Caco-2 (cell line): ENCODE results near the gene COL13A1. TPM values are rescaled to one million over a fixed set of nuclear protein-coding genes. Genes with fewer than 3 reads are reported as not detected.

Experiments
- BruUV-seq: library from RNA; stranded (reverse); fragments of 400-500 nt; replicated peaks from 2 replicates; lab custom pipeline; 2021; lab: Mats Ljungman, UMichigan
- CTCF ChIA-PET: fragments of 300-600 bp; sonication (Branson Sonifier 250); formaldehyde crosslinking; loops from one replicate; lab custom pipeline; 2022; ENCODE audit warnings: antibody characterized with exemption; lab: Charles Lee
- POLR2A ChIA-PET: fragments of 300-600 bp; sonication (Branson Sonifier 250); formaldehyde crosslinking; loops from one replicate; lab custom pipeline; 2022; ENCODE audit warnings: antibody characterized with exemption; lab: Charles Lee
- DNase-seq, 2 experiments: peaks; one replicate each; pipeline versions ENCODE4 v3.0.0 to v3.0.0-alpha.2; 2020 to 2022
- H3K27me3 ChIP-seq: replicated peaks from 2 replicates; pipeline ENCODE4 v1.6.0; 2011; ENCODE audit warnings: low read length; ENCODE audit not compliant: control insufficient read depth, insufficient read depth
- H3K36me3 ChIP-seq: 2 replicates; pipeline ENCODE4 v1.5.1; 2011; ENCODE audit warnings: low read length; ENCODE audit not compliant: control insufficient read depth, insufficient read depth
- H3K4me1 ChIP-seq: fragments of 250-450 bp; sonication (Bioruptor Pico); 2 replicates; pipeline ENCODE4 v1.5.1; 2020; ENCODE audit warnings: mild to moderate bottlenecking
- H3K4me3 ChIP-seq: 2 replicates; pipeline ENCODE4 v1.5.1; 2011; ENCODE audit warnings: low read depth, mild to moderate bottlenecking, control low read depth, low read length
- H3K9me3 ChIP-seq: fragments of 250-450 bp; sonication (Bioruptor Pico); 2 replicates; pipeline ENCODE4 v1.5.1; 2020; ENCODE audit warnings: mild to moderate bottlenecking, moderate library complexity
- H3K27ac Mint-ChIP-seq: one replicate; pipeline ENCODE4 v1.8.0; 2022; ENCODE audit warnings: mixed read lengths; ENCODE audit not compliant: unreplicated experiment
- H3K27me3 Mint-ChIP-seq: one replicate; pipeline ENCODE4 v1.8.0; 2022; ENCODE audit warnings: mixed read lengths; ENCODE audit not compliant: insufficient read depth, unreplicated experiment
- H3K36me3 Mint-ChIP-seq: one replicate; pipeline ENCODE4 v1.8.0; 2022; ENCODE audit warnings: mild to moderate bottlenecking, mixed read lengths; ENCODE audit not compliant: insufficient read depth, unreplicated experiment
- H3K4me1 Mint-ChIP-seq: one replicate; pipeline ENCODE4 v1.8.0; 2022; ENCODE audit warnings: low read depth, mixed read lengths; ENCODE audit not compliant: unreplicated experiment
- H3K4me3 Mint-ChIP-seq: one replicate; pipeline ENCODE4 v1.8.0; 2022; ENCODE audit warnings: mild to moderate bottlenecking, moderate library complexity, mixed read lengths; ENCODE audit not compliant: unreplicated experiment
- H3K9me3 Mint-ChIP-seq: one replicate; pipeline ENCODE4 v1.8.0; 2022; ENCODE audit warnings: mixed read lengths; ENCODE audit not compliant: unreplicated experiment
- intact Hi-C: fragments of 100-400 bp; cut with micrococcal nuclease; formaldehyde crosslinking; loops from one replicate; pipeline ENCODE4 v1.10.0; 2022; ENCODE audit not compliant: unreplicated experiment
- total RNA-seq: library from RNA; stranded (reverse); gene quantifications from 2 replicates; pipeline ENCODE4 v1.2.3, GENCODE V29; 2022
- TF ChIP-seq, protein P1 (sequence below), 2 experiments: fragments of 200-600 bp in 1 of 2; IDR thresholded peaks; 1 replicate in 1 of 2; 2 replicates in 1 of 2; pipeline versions ENCODE4 v1.5.1 to v1.8.0; 2011 to 2022; ENCODE audit warnings: antibody characterized with exemption in 1 of 2, control low read depth in 1 of 2, inconsistent platforms in 1 of 2, low read depth in 1 of 2, low read length in 1 of 2, mild to moderate bottlenecking in 1 of 2, moderate library complexity in 1 of 2; ENCODE audit not compliant: insufficient read depth in 1 of 2, severe bottlenecking in 1 of 2, unreplicated experiment in 1 of 2

The COL13A1 gene
- total RNA-seq, 1 experiment from 2014 or later: not detected

DNA sequence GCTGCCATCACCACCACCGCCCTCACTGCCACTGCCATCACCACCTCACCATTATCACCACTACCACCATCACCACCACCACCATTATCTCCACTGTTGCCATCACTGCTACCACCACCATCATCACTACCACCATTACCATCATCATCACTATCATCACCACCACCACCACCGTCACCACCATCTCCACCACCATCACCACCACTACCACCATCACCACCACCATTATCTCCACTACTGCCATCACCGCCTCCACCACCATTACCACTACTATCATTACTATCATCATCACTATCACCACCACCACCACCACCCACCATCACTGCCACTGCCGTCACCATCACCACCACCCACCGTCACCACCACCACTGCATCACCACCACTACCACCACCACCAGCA lies 9.9 kb upstream of the COL13A1 start:
- peaks cover 1% of the 10 kb centered on the region; the same call in 1 of the 2 replicates for H3K27me3 ChIP-seq
- DNase-seq: no peak
- ChIA-PET POLR2A (no interaction called here), CTCF (interaction anchor here (0.5 to 1.5 kb wide), 3 partner anchors 9 to 79 kb away, joined by 3 to 5 read pairs (median 3); partner anchors contain the start of gene COL13A1)
- H3K36me3 ChIP-seq: no peaks in the 10 kb centered on the region
- H3K27ac Mint-ChIP-seq: no peak overlapping the region
- intact Hi-C loops: no loop called here
- BruUV-seq: no TSS peak
- TF ChIP-seq, protein P1, sequence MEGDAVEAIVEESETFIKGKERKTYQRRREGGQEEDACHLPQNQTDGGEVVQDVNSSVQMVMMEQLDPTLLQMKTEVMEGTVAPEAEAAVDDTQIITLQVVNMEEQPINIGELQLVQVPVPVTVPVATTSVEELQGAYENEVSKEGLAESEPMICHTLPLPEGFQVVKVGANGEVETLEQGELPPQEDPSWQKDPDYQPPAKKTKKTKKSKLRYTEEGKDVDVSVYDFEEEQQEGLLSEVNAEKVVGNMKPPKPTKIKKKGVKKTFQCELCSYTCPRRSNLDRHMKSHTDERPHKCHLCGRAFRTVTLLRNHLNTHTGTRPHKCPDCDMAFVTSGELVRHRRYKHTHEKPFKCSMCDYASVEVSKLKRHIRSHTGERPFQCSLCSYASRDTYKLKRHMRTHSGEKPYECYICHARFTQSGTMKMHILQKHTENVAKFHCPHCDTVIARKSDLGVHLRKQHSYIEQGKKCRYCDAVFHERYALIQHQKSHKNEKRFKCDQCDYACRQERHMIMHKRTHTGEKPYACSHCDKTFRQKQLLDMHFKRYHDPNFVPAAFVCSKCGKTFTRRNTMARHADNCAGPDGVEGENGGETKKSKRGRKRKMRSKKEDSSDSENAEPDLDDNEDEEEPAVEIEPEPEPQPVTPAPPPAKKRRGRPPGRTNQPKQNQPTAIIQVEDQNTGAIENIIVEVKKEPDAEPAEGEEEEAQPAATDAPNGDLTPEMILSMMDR (IDR thresholded peaks at IDR 0.05; ENCODE audit: insufficient read depth in 1 of 2, low read depth in 1 of 2, low read length in 1 of 2, severe bottlenecking in 1 of 2, unreplicated experiment in 1 of 2): no peak
- no peaks in the 10 kb centered on the region for H3K36me3 Mint-ChIP-seq
- H3K9me3 Mint-ChIP-seq: peaks cover 20% of the 10 kb centered on the region
- no peaks in the 10 kb centered on the region for H3K4me1 ChIP-seq
- no peaks in the 10 kb centered on the region for H3K4me1 Mint-ChIP-seq
- peaks cover 10% of the 10 kb centered on the region for H3K27me3 Mint-ChIP-seq
- H3K9me3 ChIP-seq: peaks cover 20% of the 10 kb centered on the region
- no peak overlapping the region for H3K4me3 Mint-ChIP-seq
- H3K4me3 ChIP-seq: no peak overlapping the region

DNA sequence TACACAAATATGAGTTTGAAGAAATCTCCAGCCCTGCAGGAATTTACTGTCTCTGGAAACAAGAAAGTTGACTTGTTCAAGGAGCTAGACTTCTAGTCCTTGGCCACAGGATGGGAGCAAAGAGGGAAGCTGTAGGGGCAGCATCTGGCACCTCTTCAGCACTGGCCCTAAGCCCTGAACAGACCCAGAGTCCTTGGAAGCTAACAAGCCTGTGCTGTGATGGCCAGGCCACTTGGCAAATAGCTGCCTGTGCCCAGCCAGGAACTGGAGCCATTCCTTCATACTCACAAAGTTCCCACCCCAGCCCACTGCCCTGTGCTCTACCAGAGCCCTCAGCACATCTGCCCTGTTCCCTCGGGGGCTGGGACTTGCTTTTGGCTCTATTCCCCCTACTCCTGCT lies 9.4 kb upstream of the COL13A1 start:
- Histone ChIP-seq H3K36me3 (no peaks in the 10 kb centered on the region), H3K4me1 (no peaks in the 10 kb centered on the region), H3K27me3 (peaks cover 1% of the 10 kb centered on the region; the same call in 1 of the 2 replicates), H3K4me3 (no peak overlapping the region), H3K9me3 (peaks cover 20% of the 10 kb centered on the region)
- DNase-seq: no peak
- ChIA-PET CTCF (interaction anchor here (1.5 kb wide), 1 partner anchor 9 kb away, joined by 5 read pairs; the partner anchor contains the start of gene COL13A1), POLR2A (no interaction called here)
- BruUV-seq: no TSS peak
- H3K27me3 Mint-ChIP-seq: peaks cover 10% of the 10 kb centered on the region
- intact Hi-C loops: no loop called here
- no peak overlapping the region for H3K4me3 Mint-ChIP-seq
- H3K4me1 Mint-ChIP-seq: no peaks in the 10 kb centered on the region
- H3K36me3 Mint-ChIP-seq: no peaks in the 10 kb centered on the region
- no peak overlapping the region for H3K27ac Mint-ChIP-seq
- TF ChIP-seq, protein P1 (IDR thresholded peaks at IDR 0.05; ENCODE audit: insufficient read depth in 1 of 2, low read depth in 1 of 2, low read length in 1 of 2, severe bottlenecking in 1 of 2, unreplicated experiment in 1 of 2): no peak
- H3K9me3 Mint-ChIP-seq: peaks cover 20% of the 10 kb centered on the region

DNA sequence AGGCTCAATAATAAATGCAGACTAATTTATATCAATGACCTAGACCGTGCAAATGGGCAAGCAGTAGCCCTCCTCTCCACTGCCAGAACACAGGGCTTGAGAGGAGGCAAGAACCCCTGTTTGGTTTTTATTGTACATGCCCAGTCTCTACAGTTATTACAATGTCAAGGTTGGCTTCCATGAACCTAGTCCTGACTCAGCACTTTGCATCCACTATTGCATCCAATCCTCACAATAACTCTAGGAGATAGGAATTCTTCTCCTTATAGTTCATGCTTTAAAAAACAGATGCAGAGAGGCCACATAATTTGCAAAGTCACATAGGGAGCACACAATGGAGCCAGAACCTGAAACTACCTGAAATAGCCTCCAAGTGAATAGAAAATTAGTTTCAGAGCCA lies 7.0 kb upstream of the COL13A1 start:
- intact Hi-C loops: no loop called here
- peaks cover 2% of the 10 kb centered on the region; the same call in 1 of the 2 replicates for H3K4me1 ChIP-seq
- no peaks in the 10 kb centered on the region for H3K4me1 Mint-ChIP-seq
- H3K36me3 ChIP-seq: no peaks in the 10 kb centered on the region
- H3K27me3 ChIP-seq: peaks cover 1% of the 10 kb centered on the region; the same call in 1 of the 2 replicates
- H3K4me3 ChIP-seq: no peak overlapping the region
- TF ChIP-seq, protein P1 (IDR thresholded peaks at IDR 0.05; ENCODE audit: insufficient read depth in 1 of 2, low read depth in 1 of 2, low read length in 1 of 2, severe bottlenecking in 1 of 2, unreplicated experiment in 1 of 2): no peak
- peaks cover 20% of the 10 kb centered on the region for H3K9me3 Mint-ChIP-seq
- CTCF ChIA-PET: no interaction called here
- no peaks in the 10 kb centered on the region for H3K36me3 Mint-ChIP-seq
- no peak for DNase-seq
- H3K27me3 Mint-ChIP-seq: peaks cover 15% of the 10 kb centered on the region
- H3K27ac Mint-ChIP-seq: no peak overlapping the region
- no TSS peak for BruUV-seq
- H3K4me3 Mint-ChIP-seq: no peak overlapping the region
- H3K9me3 ChIP-seq: peaks cover 20% of the 10 kb centered on the region
- POLR2A ChIA-PET: no interaction called here
